DMS 273 treated with DMSO at 0.1 percent for 48 hours (cell line): ENCODE measurements around the gene CYP4V2.

Experiments
- DNase-seq: peaks from one replicate; lab custom pipeline; 2025; lab: John Stamatoyannopoulos, UW

Gene CYP4V2

GRCh38 chr4:186191200-186192065 is at the start of gene CYP4V2:
CYP4V2 (plus strand) TSS chr4:186191567; CDS start chr4:186191824, 257 bp downstream.
- DNase-seq = no peak

- DNase-seq = peak; percentile 5
These were observed 47.0 kb upstream of the CYP4V2 start for GRCh38 chr4:186144198-186144945.

GRCh38 chr4:186144946-186145569 is 46.3 kb upstream of the CYP4V2 start:
- DNase-seq = no peak

GRCh38 chr4:186146458-186146857 is 44.9 kb upstream of the CYP4V2 start:
- no peak for DNase-seq

GRCh38 chr4:186148336-186148975 is 42.9 kb upstream of the CYP4V2 start:
- DNase-seq = no peak

GRCh38 chr4:186149872-186150271 is 41.5 kb upstream of the CYP4V2 start:
- DNase-seq = no peak

- no peak for DNase-seq
These were observed 40.4 kb upstream of the CYP4V2 start for GRCh38 chr4:186150926-186151325.

- DNase-seq = no peak
These were observed 39.9 kb upstream of the CYP4V2 start for GRCh38 chr4:186151499-186151898.

GRCh38 chr4:186158021-186158813 is 33.1 kb upstream of the CYP4V2 start:
- no peak for DNase-seq

- no peak for DNase-seq
These were observed 32.4 kb upstream of the CYP4V2 start for GRCh38 chr4:186158966-186159365.

- DNase-seq = no peak
These were observed 31.8 kb upstream of the CYP4V2 start for GRCh38 chr4:186159613-186160012.

- no peak for DNase-seq
These were observed 30.2 kb upstream of the CYP4V2 start for GRCh38 chr4:186161138-186161537.

GRCh38 chr4:186166852-186167512 is 24.4 kb upstream of the CYP4V2 start:
- DNase-seq = no peak

GRCh38 chr4:186167605-186168004 is 23.8 kb upstream of the CYP4V2 start:
- DNase-seq = no peak

- DNase-seq = no peak
These were observed 22.6 kb upstream of the CYP4V2 start for GRCh38 chr4:186168750-186169149.

- no peak for DNase-seq
These were observed 21.9 kb upstream of the CYP4V2 start for GRCh38 chr4:186169333-186169944.

GRCh38 chr4:186169945-186170802 is 21.2 kb upstream of the CYP4V2 start:
- no peak for DNase-seq

GRCh38 chr4:186170966-186171365 is 20.4 kb upstream of the CYP4V2 start:
- DNase-seq = no peak

- DNase-seq = no peak
These were observed 18.8 kb upstream of the CYP4V2 start for GRCh38 chr4:186172546-186172945.
